ENCODE data around the gene TLE4. TPM values are rescaled to one million over a fixed set of nuclear protein-coding genes. Genes with fewer than 3 reads are reported as not detected.

The TLE4 gene
- total and polyA plus RNA-seq, 2 donors (not counting 1 experiment from before 2014, with no cell fraction given), result 34.7 to 57.3 TPM

GRCh38 chr9:79526149-79526672, 45.6 kb upstream of the TLE4 start:
- H3K4me3 Mint-ChIP-seq, result no peak overlapping the region
- intact Hi-C loops (cut with micrococcal nuclease), result no loop called here
- Histone ChIP-seq H4K20me1 (ENCODE audit: control insufficient read depth, insufficient read depth, low read length, poor library complexity, severe bottlenecking) (no peaks in the 10 kb centered on the region), H3K27ac (ENCODE audit: low read length in 2 of 2) (no peak overlapping the region), H3K27me3 (replicated peaks in 1 of 4; ENCODE audit: control extremely low read depth in 1 of 4, control insufficient read depth in 3 of 4, insufficient read depth in 4 of 4, low read length in 3 of 4) (no peaks in the 10 kb centered on the region), H3K4me2 (replicated peaks; ENCODE audit: low read depth, low read length, poor library complexity, severe bottlenecking) (no peak overlapping the region), H3K4me1 (ENCODE audit: control insufficient read depth in 2 of 2, insufficient read depth in 2 of 2, low read length in 2 of 2) (no peaks in the 10 kb centered on the region), H2AFZ (ENCODE audit: insufficient read depth, low read depth, low read length, poor library complexity, severe bottlenecking) (no peak overlapping the region), H3K9me3 (ENCODE audit: control extremely low read depth in 1 of 3, control insufficient read depth in 2 of 3, insufficient read depth in 1 of 3, low read length in 2 of 3) (peaks cover 0 to 5% (median 3%) of the 10 kb centered on the region in 3 donors), H3K9ac (ENCODE audit: low read length) (no peak overlapping the region), H3K79me2 (ENCODE audit: control insufficient read depth, insufficient read depth, low read length) (no peaks in the 10 kb centered on the region), H3K36me3 (replicated peaks in 1 of 2; ENCODE audit: control extremely low read depth in 1 of 2, control insufficient read depth in 1 of 2, extremely low read depth in 1 of 2, insufficient read depth in 2 of 2, low read length in 1 of 2) (no peaks in the 10 kb centered on the region), H3K4me3 (ENCODE audit: control extremely low read depth in 1 of 5, extremely low read depth in 1 of 5, insufficient read depth in 1 of 5, low read depth in 2 of 5, low read length in 4 of 5) (no peak overlapping the region)
- DNase-seq (no peak), ATAC-seq (ENCODE audit: low read depth) (no peak)
- no CpG with 5 or more reads among the region's 1 CpG for WGBS (ENCODE audit: insufficient coverage)
- no peak overlapping the region for H3K27ac Mint-ChIP-seq
- H3K9me3 Mint-ChIP-seq (ENCODE audit: insufficient read depth), result no peaks in the 10 kb centered on the region
- H3K4me1 Mint-ChIP-seq, result no peaks in the 10 kb centered on the region
- ChIA-PET CTCF (no interaction called here), POLR2A (no interaction called here)
- H3K27me3 Mint-ChIP-seq, result peaks cover 7% of the 10 kb centered on the region
- TF ChIP-seq EZH2 (IDR thresholded peaks at IDR 0.05; ENCODE audit: borderline replicate concordance, insufficient read depth, low read depth, low read length, poor library complexity, severe bottlenecking), result no peak
- no peak for TF ChIP-seq CTCF (IDR thresholded peaks at IDR 0.05)

- ChIA-PET POLR2A (no interaction called here), CTCF (interaction anchor here (0.9 kb wide), 1 partner anchor 9 kb away, joined by 3 read pairs; no protein-coding TSS in a partner anchor)
- Mint-ChIP-seq H3K4me1 (no peaks in the 10 kb centered on the region), H3K9me3 (ENCODE audit: insufficient read depth) (peaks cover 3% of the 10 kb centered on the region), H3K4me3 (no peak overlapping the region), H3K27me3 (peaks cover 26% of the 10 kb centered on the region), H3K27ac (no peak overlapping the region)
- Histone ChIP-seq H4K20me1 (ENCODE audit: control insufficient read depth, insufficient read depth, low read length, poor library complexity, severe bottlenecking) (no peaks in the 10 kb centered on the region), H3K36me3 (replicated peaks in 1 of 2; ENCODE audit: control extremely low read depth in 1 of 2, control insufficient read depth in 1 of 2, extremely low read depth in 1 of 2, insufficient read depth in 2 of 2, low read length in 1 of 2) (no peaks in the 10 kb centered on the region), H3K27me3 (replicated peaks in 1 of 4; ENCODE audit: control extremely low read depth in 1 of 4, control insufficient read depth in 3 of 4, insufficient read depth in 4 of 4, low read length in 3 of 4) (peaks cover 0 to 3% (median 0%) of the 10 kb centered on the region in 4 experiments), H2AFZ (ENCODE audit: insufficient read depth, low read depth, low read length, poor library complexity, severe bottlenecking) (no peak overlapping the region), H3K4me2 (replicated peaks; ENCODE audit: low read depth, low read length, poor library complexity, severe bottlenecking) (no peak overlapping the region), H3K79me2 (ENCODE audit: control insufficient read depth, insufficient read depth, low read length) (no peaks in the 10 kb centered on the region), H3K27ac (ENCODE audit: low read length in 2 of 2) (no peak overlapping the region), H3K4me3 (ENCODE audit: control extremely low read depth in 1 of 5, extremely low read depth in 1 of 5, insufficient read depth in 1 of 5, low read depth in 2 of 5, low read length in 4 of 5) (no peak overlapping the region), H3K9me3 (ENCODE audit: control extremely low read depth in 1 of 3, control insufficient read depth in 2 of 3, insufficient read depth in 1 of 3, low read length in 2 of 3) (no peaks in the 10 kb centered on the region), H3K4me1 (ENCODE audit: control insufficient read depth in 2 of 2, insufficient read depth in 2 of 2, low read length in 2 of 2) (no peaks in the 10 kb centered on the region), H3K9ac (ENCODE audit: low read length) (no peak overlapping the region)
- DNase-seq (no peak), ATAC-seq (ENCODE audit: low read depth) (no peak)
- intact Hi-C loops (cut with micrococcal nuclease), result no loop called here
- no peak for TF ChIP-seq CTCF (IDR thresholded peaks at IDR 0.05)
- WGBS (ENCODE audit: insufficient coverage), result no CpG with 5 or more reads among the region's 1 CpG
These were observed 36.2 kb upstream of the TLE4 start for GRCh38 chr9:79535534-79535933.

All from B cell (primary cell).